ENCODE measurements around the gene KLHL18.
"Not testable (repeated sequence)": the region's sequence is repeated elsewhere in the genome, so short reads cannot be mapped to it uniquely, and the experiment has no call there.

The KLHL18 gene

DNA sequence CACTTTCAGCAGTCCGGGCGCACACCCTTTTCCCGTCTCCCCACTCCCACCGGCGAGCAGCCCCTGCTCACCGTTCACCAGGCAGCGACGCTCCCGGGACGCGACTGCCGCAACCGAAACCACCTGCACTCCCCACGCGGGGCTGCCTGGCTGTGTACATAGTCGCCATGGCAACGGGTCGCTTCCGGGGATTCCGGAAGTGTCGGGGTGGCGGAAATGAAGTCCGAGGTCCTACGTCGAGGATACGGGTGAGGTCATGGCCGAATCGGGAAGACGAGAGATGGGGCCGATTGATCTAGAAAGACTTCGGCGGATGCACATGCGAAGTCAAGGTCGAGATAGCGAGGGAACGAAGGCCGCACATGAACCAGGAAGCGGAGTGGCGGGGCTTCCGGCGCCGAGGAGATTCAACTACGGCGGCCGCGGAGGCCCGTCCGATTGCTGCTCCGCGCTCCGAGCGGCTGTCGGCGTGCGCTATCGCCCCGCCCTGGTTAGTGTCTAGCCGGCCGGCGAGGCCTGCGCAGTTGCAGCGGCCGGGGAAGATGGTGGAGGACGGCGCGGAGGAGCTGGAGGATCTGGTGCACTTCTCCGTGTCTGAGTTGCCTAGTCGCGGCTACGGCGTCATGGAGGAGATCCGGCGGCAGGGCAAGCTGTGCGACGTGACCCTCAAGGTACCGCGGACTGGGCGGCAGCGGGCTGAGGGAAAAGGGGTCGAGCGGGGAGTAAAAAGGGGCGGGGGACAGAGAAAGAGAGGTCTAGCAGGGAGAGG lies at the start of gene KLHL18, which contains the start of gene KIF9:
TSS of gene KLHL18 (plus strand) at position 521 of the 769 bp plus-strand sequence. CDS start at position 543, 22 bp downstream.
TSS of gene KIF9 (minus strand) at position 376 of the 769 bp plus-strand sequence. CDS start 5,425 bp downstream, outside the sequence.
- DNase-seq (ENCODE audit: low spot score), result peak; percentile 96

DNA sequence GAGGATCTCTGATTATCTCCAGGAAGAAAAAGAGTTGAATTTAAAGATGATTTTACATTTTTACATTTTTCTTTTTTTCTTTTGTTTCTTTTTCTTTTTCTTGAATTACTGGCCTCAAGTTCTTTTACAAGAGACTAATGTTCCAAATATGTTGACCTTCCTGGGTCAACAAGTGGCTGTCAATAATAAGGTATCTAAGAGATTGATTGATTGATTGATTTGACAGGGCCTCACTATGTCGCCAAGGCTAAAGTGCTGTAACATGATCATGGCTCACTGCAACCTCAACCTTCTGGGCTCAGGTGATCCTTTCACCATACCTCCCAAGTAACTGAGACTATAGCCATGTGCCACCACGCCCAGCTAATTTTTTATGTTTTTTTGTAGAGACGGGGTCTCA lies 44.7 kb upstream of the KLHL18 start:
- DNase-seq (ENCODE audit: low spot score), result no peak

- no peak for DNase-seq (ENCODE audit: low spot score)
These were observed 42.8 kb upstream of the KLHL18 start for GRCh38 chr3:47239929-47240328.

DNA sequence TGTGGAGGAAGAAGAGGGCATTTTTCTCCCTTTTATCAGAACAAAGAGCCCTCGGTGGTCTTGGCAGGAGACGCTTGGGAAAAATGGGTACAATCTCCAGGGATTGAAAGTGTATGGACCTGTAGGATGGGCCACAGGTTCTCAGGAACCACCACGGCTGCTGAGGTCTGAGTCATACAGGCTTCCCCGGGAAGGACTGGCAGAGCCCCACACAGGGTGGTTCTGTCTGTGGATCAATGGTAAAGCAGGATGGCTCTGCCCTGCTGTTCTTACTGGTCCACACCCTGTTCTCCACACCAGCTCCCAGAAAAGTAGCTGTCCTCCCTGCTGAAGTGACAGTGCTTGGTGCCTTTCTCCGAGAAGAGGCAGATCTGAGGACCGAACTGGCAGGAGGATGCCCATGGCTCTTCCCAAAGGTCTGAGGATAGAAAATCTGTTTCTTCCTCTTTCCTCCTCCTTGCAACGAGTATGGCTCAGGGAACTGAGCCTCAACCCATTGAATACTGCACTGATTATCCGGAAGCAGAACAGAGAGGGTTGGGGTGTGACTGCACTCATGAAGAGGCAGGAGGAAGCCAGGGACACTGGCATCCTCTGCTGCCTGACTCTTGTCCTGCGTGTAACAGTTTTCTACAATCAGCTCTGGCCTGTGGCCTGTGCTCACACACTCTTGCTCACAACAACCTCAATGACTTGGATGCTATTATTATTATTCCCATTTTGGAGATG lies 39.2 kb upstream of the KLHL18 start:
- DNase-seq (ENCODE audit: low spot score), result no peak

DNA sequence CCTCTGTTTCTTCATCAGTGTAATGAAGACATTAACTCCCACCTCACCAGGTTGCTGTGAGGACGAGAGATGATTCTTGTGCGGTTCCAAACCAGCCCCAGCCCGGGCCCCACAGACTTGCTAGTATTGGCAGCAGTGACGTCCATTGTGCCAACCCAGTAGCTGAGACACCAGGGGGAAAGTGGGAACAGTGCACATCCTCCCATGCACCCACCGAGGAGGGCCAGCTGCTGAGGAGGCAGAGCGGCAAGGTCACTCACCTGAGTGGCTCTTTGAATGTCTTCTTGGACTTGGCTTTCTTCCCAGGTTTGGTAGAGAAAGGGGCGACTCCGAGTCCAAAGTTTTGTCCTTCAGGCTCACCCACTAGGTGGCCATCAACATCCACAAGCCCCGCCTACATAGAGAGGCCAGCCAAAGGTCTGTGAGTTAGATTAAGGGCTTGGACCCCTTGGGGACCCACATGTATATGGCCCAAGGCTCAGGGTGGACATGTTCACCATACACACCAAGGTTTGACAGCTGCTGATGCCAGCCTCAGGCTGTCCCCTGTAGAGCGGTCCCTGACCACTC lies 38.1 kb upstream of the KLHL18 start:
- no peak for DNase-seq (ENCODE audit: low spot score)

DNA sequence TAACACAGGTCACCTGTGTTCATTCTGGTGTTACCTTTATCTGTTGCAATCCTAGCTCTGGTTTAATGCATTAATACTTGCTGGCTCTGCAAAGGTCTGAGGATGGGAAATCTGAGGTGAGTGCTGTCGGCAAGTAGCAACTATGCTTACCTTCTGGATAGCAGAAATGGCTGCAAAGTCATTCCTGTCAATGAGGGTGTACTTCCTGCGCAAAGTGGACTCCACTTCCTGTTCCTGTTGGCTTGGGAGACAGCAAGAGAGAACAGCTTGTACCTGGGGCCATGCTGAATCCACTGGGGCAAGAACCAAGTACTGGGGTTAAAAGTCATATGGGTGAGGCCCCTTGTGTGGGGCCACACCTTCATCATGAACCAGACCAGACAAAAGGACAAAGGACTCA lies 37.5 kb upstream of the KLHL18 start:
- no peak for DNase-seq (ENCODE audit: low spot score)

DNA sequence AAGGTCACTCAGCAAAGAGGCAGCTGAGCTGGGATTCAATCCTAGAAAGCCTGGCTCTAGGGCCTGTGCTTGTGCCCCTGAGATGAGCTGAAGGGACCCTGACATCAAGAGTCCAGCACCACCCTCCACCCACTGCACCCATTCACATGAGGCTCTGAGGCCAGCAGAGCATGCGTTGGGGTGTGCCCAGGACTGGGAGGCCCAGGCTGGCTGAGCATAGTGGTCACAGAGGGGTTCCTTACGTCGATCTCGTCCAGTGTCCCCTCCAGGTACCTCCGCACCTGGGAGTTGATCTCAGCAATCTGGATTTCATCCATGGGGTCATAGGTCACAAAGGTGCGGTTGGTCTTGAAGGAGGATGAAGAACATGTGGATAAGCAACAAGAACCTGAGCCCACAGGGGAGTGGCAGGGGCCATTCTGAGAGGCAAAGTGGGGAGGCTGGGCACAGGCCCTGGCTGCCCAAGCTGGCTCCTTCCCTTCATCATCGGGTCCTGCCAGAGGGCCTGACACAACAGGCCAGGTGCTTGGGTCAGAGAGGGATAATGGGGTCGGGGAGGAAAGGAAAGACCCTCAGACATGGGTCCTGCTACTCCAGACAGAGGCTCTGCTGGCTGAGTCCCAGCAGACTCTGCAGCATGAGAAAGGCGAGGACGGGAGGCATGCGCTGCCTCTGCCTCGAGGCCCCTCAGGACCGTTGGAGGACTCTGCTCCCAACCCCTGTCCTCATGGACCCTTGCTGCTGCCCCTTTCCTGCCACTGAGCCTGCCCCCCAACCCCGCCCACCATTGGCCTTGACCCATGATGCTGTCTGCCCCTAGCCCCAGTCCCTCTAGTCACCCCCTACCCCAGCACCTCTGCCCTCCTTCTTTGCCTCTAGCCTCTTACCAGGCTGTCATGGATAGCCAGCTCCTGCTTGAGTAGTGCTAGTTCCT lies 35.3 kb upstream of the KLHL18 start:
- DNase-seq (ENCODE audit: low spot score), result no peak

GRCh38 chr3:47250309-47251060 lies 32.3 kb upstream of the KLHL18 start:
- DNase-seq (ENCODE audit: low spot score), result peak; percentile 43

- DNase-seq (ENCODE audit: low spot score), result not testable (repeated sequence)
These were observed 31.7 kb upstream of the KLHL18 start for GRCh38 chr3:47251085-47251484.

- DNase-seq (ENCODE audit: low spot score), result no peak
These were observed 31.1 kb upstream of the KLHL18 start for GRCh38 chr3:47251689-47252088.

GRCh38 chr3:47256331-47256730 lies 26.4 kb upstream of the KLHL18 start:
- DNase-seq (ENCODE audit: low spot score), result not testable (repeated sequence)

GRCh38 chr3:47259114-47259513 lies 23.6 kb upstream of the KLHL18 start:
- no peak for DNase-seq (ENCODE audit: low spot score)

DNA sequence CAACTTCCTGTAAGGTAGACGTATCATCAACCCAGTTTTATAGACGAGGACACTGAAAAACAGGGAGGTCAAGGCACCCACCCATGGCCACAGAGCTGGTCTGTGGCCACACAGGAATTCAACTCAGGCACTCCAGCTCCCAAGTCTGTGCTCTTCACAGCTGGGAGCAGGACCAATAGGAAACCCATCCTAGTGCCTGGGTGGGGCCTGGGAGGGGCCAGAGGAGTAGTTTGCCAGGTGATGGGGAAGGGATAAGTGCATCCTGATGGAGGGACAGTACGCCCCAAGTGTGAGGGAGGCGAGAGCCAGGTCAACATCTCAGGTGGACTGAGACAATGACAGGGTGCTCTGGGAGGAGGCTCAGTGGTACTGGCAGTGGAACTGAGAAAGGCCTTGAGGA lies 22.1 kb upstream of the KLHL18 start:
- no peak for DNase-seq (ENCODE audit: low spot score)

- DNase-seq (ENCODE audit: low spot score), result peak; percentile 35
These were observed 21.4 kb upstream of the KLHL18 start for GRCh38 chr3:47261301-47261700.

DNA sequence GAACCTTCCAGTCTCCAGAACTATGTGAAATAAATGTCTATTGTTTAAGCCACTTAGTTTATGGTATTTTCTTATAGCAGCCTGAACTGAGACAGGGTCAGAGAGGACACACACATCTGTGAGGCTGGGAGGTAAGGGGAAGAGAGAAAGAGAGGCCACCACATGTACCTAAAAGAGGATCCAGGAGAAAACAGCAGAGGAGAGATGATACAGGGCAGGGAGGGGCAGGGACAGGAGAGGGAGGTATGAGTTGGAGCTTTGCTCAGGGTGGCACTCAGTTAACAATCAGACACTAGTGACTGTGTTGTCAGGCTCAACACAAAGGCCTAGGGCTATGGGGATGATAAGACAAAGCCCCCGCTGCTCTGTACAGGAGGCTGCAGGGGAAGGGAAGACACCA lies 17.7 kb upstream of the KLHL18 start:
- no peak for DNase-seq (ENCODE audit: low spot score)

GRCh38 chr3:47265725-47266428 lies 16.9 kb upstream of the KLHL18 start:
- no peak for DNase-seq (ENCODE audit: low spot score)

- DNase-seq (ENCODE audit: low spot score), result peak; percentile 85
These were observed 15.8 kb upstream of the KLHL18 start for GRCh38 chr3:47266709-47267489.

DNA sequence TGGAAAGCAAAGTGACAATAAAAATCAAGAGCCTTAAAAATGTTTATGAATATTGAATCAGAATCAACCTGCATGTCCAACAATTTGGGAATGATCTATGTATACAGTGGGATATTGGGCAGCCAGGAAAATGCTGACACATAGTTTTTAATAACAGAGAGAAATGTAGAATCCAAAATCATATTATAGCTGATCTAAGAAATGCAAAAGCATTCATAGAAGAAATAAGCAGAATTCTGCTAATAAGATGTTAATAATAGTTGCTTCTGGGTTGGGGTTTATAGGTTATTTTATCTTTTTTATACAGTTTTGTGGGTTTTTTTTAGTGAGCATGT lies 15.3 kb upstream of the KLHL18 start:
- no peak for DNase-seq (ENCODE audit: low spot score)

DNA sequence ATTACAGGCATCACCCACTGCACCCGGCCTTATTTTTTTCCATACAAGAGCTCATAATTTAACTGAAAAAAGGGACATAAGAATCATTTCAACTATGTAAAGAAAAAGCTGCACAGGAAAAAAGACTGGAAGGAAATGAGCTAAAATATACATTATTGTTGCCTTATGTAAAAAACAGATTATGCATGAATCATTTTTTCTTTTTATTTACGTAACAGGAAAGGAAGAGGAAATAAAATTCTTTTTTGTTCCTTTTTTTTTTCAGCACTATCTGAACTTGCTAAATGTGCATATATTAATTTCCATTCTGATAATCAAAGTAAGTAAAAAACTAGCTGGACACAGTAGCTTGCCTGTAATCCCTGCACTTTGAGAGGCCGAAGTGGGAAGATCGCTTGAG lies 12.2 kb upstream of the KLHL18 start:
- no peak for DNase-seq (ENCODE audit: low spot score)

- no peak for DNase-seq (ENCODE audit: low spot score)
These were observed 9.2 kb upstream of the KLHL18 start for GRCh38 chr3:47273564-47273963.

Data from GM03348 (cell line).